IMR-90 (cell line): ENCODE results near the gene TPP1. TPM values are rescaled to one million over a fixed set of nuclear protein-coding genes. Genes with fewer than 3 reads are reported as not detected.

Experiments used
- ATAC-seq: fragments of 200-7000 bp; cut with Tn5 transposase; 2 replicates; pipeline ENCODE4 v1.9.1; 2020; ENCODE audit warnings: low read depth, mild to moderate bottlenecking, moderate library complexity
- BruUV-seq: library from RNA; stranded (reverse); fragments of 400-500 nt; replicated peaks from 2 replicates; lab custom pipeline; 2021; lab: Mats Ljungman, UMichigan
- CTCF ChIA-PET: fragments of 300-600 bp; formaldehyde crosslinking; extraction: SDS; loops from one replicate; lab custom pipeline; 2021; ENCODE audit warnings: antibody characterized with exemption; lab: Yijun Ruan, JAX
- POLR2A ChIA-PET: fragments of 300-600 bp; sonication (Branson Sonifier 250); formaldehyde crosslinking; loops from one replicate; lab custom pipeline; 2022; ENCODE audit warnings: antibody characterized with exemption; ENCODE audit not compliant: unreplicated experiment; lab: Charles Lee
- DNase-seq: peaks from one replicate; pipeline ENCODE4 v3.0.0; 2013
- H2AFZ ChIP-seq: replicated peaks from 2 replicates; pipeline ENCODE3; 2013; ENCODE audit warnings: low read length, mild to moderate bottlenecking; ENCODE audit not compliant: poor library complexity
- H2AK5ac ChIP-seq: 2 replicates; pipeline ENCODE4 v1.6.1; 2013; ENCODE audit warnings: low read depth, low read length, inconsistent platforms
- H2AK9ac ChIP-seq: replicated peaks from 2 replicates; pipeline ENCODE3; 2013; ENCODE audit warnings: mild to moderate bottlenecking, low read depth, low read length, moderate library complexity; ENCODE audit not compliant: poor library complexity
- H2BK120ac ChIP-seq: 2 replicates; pipeline ENCODE4 v1.6.1; 2013; ENCODE audit warnings: low read depth, low read length, inconsistent platforms
- H2BK15ac ChIP-seq: 3 replicates; pipeline ENCODE4 v1.6.1; 2013; ENCODE audit warnings: low read depth, low read length, inconsistent platforms
- H2BK20ac ChIP-seq: 2 replicates; pipeline ENCODE4 v1.6.1; 2013; ENCODE audit warnings: low read depth, mild to moderate bottlenecking, inconsistent platforms, low read length, moderate library complexity
- H2BK5ac ChIP-seq: 2 replicates; pipeline ENCODE4 v1.6.1; 2013; ENCODE audit warnings: mild to moderate bottlenecking, low read depth, low read length, inconsistent platforms; ENCODE audit not compliant: poor library complexity, severe bottlenecking
- H3K14ac ChIP-seq: replicated peaks from 2 replicates; pipeline ENCODE4 v1.6.1; 2013; ENCODE audit warnings: low read depth, low read length, inconsistent platforms
- H3K18ac ChIP-seq: 2 replicates; pipeline ENCODE4 v1.6.1; 2013; ENCODE audit warnings: low read depth, low read length, control low read depth
- H3K23ac ChIP-seq: 2 replicates; pipeline ENCODE4 v1.6.1; 2013; ENCODE audit warnings: low read depth, low read length, inconsistent platforms
- H3K27ac ChIP-seq: 2 replicates; pipeline ENCODE4 v1.5.1; 2013; ENCODE audit warnings: mild to moderate bottlenecking, control low read depth, low read length; ENCODE audit not compliant: insufficient read depth
- H3K27me3 ChIP-seq: 2 replicates; pipeline ENCODE4 v1.6.1; 2013; ENCODE audit warnings: low read length; ENCODE audit not compliant: control insufficient read depth, insufficient read depth
- H3K36me3 ChIP-seq: 2 replicates; pipeline ENCODE4 v1.6.1; 2013; ENCODE audit warnings: low read length, mixed read lengths; ENCODE audit not compliant: control insufficient read depth, insufficient read depth
- H3K4ac ChIP-seq: 2 replicates; pipeline ENCODE4 v1.6.1; 2013; ENCODE audit warnings: low read depth, low read length, inconsistent platforms
- H3K4me1 ChIP-seq: 2 replicates; pipeline ENCODE4 v1.6.1; 2013; ENCODE audit warnings: low read length, mixed read lengths; ENCODE audit not compliant: control insufficient read depth, insufficient read depth
- H3K4me2 ChIP-seq: 2 replicates; pipeline ENCODE4 v1.6.1; 2013; ENCODE audit warnings: low read depth, mild to moderate bottlenecking, control low read depth, low read length, moderate library complexity
- H3K4me3 ChIP-seq: 2 replicates; pipeline ENCODE4 v1.5.1; 2013; ENCODE audit warnings: low read depth, mild to moderate bottlenecking, control low read depth, low read length, moderate library complexity; ENCODE audit not compliant: insufficient read depth
- H3K56ac ChIP-seq: 2 replicates; pipeline ENCODE4 v1.6.1; 2013; ENCODE audit warnings: low read length, inconsistent platforms; ENCODE audit not compliant: insufficient read depth; ENCODE audit errors: extremely low read depth
- H3K79me1 ChIP-seq, 2 experiments: 2 replicates each; pipeline ENCODE4 v1.6.1; 2013; ENCODE audit warnings: low read length in 2 of 2, inconsistent platforms in 1 of 2, low read depth in 1 of 2
- H3K9ac ChIP-seq: 2 replicates; pipeline ENCODE4 v1.6.1; 2013; ENCODE audit warnings: low read depth, low read length, control low read depth
- H3K9me1 ChIP-seq: 2 replicates; pipeline ENCODE4 v1.6.1; 2013; ENCODE audit warnings: low read length, inconsistent platforms; ENCODE audit not compliant: insufficient read depth
- H3K9me3 ChIP-seq: 2 replicates; pipeline ENCODE4 v1.6.1; 2013; ENCODE audit warnings: low read length; ENCODE audit not compliant: control insufficient read depth, insufficient read depth
- H4K20me1 ChIP-seq: 2 replicates; pipeline ENCODE4 v1.6.1; 2013; ENCODE audit warnings: low read length, inconsistent platforms; ENCODE audit not compliant: insufficient read depth
- H4K5ac ChIP-seq: 2 replicates; pipeline ENCODE4 v1.6.1; 2013; ENCODE audit warnings: mild to moderate bottlenecking, low read depth, low read length, control low read depth
- H4K8ac ChIP-seq, 2 experiments: 2 replicates each; pipeline ENCODE4 v1.6.1; 2013; ENCODE audit warnings: low read depth in 2 of 2, low read length in 2 of 2, control low read depth in 1 of 2, inconsistent platforms in 1 of 2
- H4K91ac ChIP-seq: 2 replicates; pipeline ENCODE4 v1.6.1; 2013; ENCODE audit warnings: low read depth, low read length, inconsistent platforms; ENCODE audit not compliant: insufficient read depth
- BHLHE40 ChIP-seq: fragments of 150-350 bp; IDR thresholded peaks from 2 replicates; pipeline ENCODE4 v1.6.1; 2016; ENCODE audit warnings: mild to moderate bottlenecking, low read depth, low read length
- CEBPB ChIP-seq: IDR thresholded peaks from 2 replicates; pipeline ENCODE4 v1.6.1; 2012; ENCODE audit warnings: low read depth, low read length, improper control_type of control experiment
- CHD1 ChIP-seq: IDR thresholded peaks from 2 replicates; pipeline ENCODE4 v1.6.1; 2012; ENCODE audit warnings: low read depth, low read length, improper control_type of control experiment
- CTCF ChIP-seq: conservative IDR thresholded peaks from 2 replicates; pipeline ENCODE4 v1.5.1; 2012; ENCODE audit warnings: mild to moderate bottlenecking, low read depth, low read length, improper control_type of control experiment
- ELK1 ChIP-seq: fragments of 150-350 bp; IDR thresholded peaks from 2 replicates; pipeline ENCODE4 v1.6.1; 2016; ENCODE audit warnings: low read depth, mild to moderate bottlenecking, low read length, moderate library complexity, borderline replicate concordance
- MAFK ChIP-seq: IDR thresholded peaks from 2 replicates; pipeline ENCODE4 v1.6.1; 2012; ENCODE audit warnings: low read depth, low read length, improper control_type of control experiment
- MXI1 ChIP-seq: IDR thresholded peaks from 2 replicates; pipeline ENCODE4 v1.6.1; 2012; ENCODE audit warnings: low read depth, mild to moderate bottlenecking, low read length, moderate library complexity, borderline replicate concordance
- NFE2L2 ChIP-seq: fragments of 150-350 bp; IDR thresholded peaks from 2 replicates; pipeline ENCODE4 v1.6.1; 2016; ENCODE audit warnings: low read depth, mild to moderate bottlenecking, low read length
- POLR2A ChIP-seq: IDR thresholded peaks from 2 replicates; pipeline ENCODE4 v1.6.1; 2012; ENCODE audit warnings: mild to moderate bottlenecking, low read depth, low read length
- RAD21 ChIP-seq: IDR thresholded peaks from 2 replicates; pipeline ENCODE4 v1.6.1; 2012; ENCODE audit warnings: low read length, improper control_type of control experiment
- RCOR1 ChIP-seq: IDR thresholded peaks from 2 replicates; pipeline ENCODE4 v1.6.1; 2012; ENCODE audit warnings: mild to moderate bottlenecking, low read length, improper control_type of control experiment; ENCODE audit not compliant: insufficient replicate concordance
- RFX5 ChIP-seq: IDR thresholded peaks from 2 replicates; pipeline ENCODE4 v1.8.0; 2012; ENCODE audit warnings: low read depth, mild to moderate bottlenecking, low read length, moderate library complexity
- SMC3 ChIP-seq: fragments of 150-350 bp; IDR thresholded peaks from 2 replicates; pipeline ENCODE4 v1.6.1; 2016; ENCODE audit warnings: low read depth, mild to moderate bottlenecking, antibody characterized with exemption, low read length, moderate library complexity
- USF2 ChIP-seq: fragments of 150-350 bp; IDR thresholded peaks from 2 replicates; pipeline ENCODE4 v1.6.1; 2017; ENCODE audit warnings: mild to moderate bottlenecking, antibody characterized with exemption, low read length, low read depth
- WGBS, 2 experiments: methylation state at CpG; one replicate each; pipeline versions ENCODE4 v1.1.5 to v1.1.7; 2013; ENCODE audit warnings: missing lambda C conversion rate in 2 of 2; ENCODE audit not compliant: insufficient read length in 1 of 2; ENCODE audit errors: extremely low coverage in 2 of 2; 5-methylcytosine and 5-hydroxymethylcytosine counted together
- dilution Hi-C: fragments of 300-500 bp; cut with HindIII; formaldehyde crosslinking; loops from one replicate; pipeline ENCODE4 v1.14.3; 2018; ENCODE audit warnings: low sequenced_read_pairs; ENCODE audit not compliant: unreplicated experiment
- in situ Hi-C: fragments of 300-500 bp; cut with MboI; formaldehyde crosslinking; loops from 3 replicates; pipeline ENCODE4 v1.14.3; 2019; ENCODE audit warnings: low sequenced_read_pairs, inconsistent platforms, mixed read lengths
- intact Hi-C: fragments of 100-400 bp; cut with micrococcal nuclease; formaldehyde crosslinking; loops from 2 replicates; pipeline ENCODE4 v1.10.0; 2022
- polyA plus RNA-seq, 3 experiments: library from polyadenylated mRNA; depleted of rRNA; stranded (reverse); fragments of >200 nt; gene quantifications; 2 replicates each; pipeline ENCODE4 v1.2.3, GENCODE V29; 2012; ENCODE audit warnings: low replicate concordance in 1 of 3
- total RNA-seq: library from RNA; depleted of rRNA; stranded (reverse); fragments of >200 nt; gene quantifications from 2 replicates; pipeline ENCODE4 v1.2.3, GENCODE V29; 2012

The TPP1 gene
- total and polyA plus RNA-seq, 2 of the 4 experiments (the other 2 are of a cell fraction), result 33.5 to 108 TPM

- H4K8ac ChIP-seq, result peak overlapping the region; percentile 64 to 82
- ATAC-seq (peak; percentile 27), DNase-seq (peak; percentile 70)
- intact Hi-C loops, result loop anchor here (1.0 to 5.0 kb wide), 3 partner anchors 122 to 225 kb away; partner anchors contain the start of genes ARFIP2 and TIMM10B
- peak overlapping the region; percentile 75 for H3K18ac ChIP-seq
- H3K4me2 ChIP-seq, result peak overlapping the region; percentile 92
- in situ Hi-C loops, result no loop called here
- H2AFZ ChIP-seq, result peak overlapping the region; percentile 95
- peak overlapping the region; percentile 86 for H2BK5ac ChIP-seq
- peaks cover 24 to 74% of the 10 kb centered on the region in 2 experiments for H3K79me1 ChIP-seq
- H3K9me3 ChIP-seq, result no peaks in the 10 kb centered on the region
- peak overlapping the region; percentile 95 for H3K14ac ChIP-seq
- H3K23ac ChIP-seq, result peak overlapping the region; percentile 85
- H3K56ac ChIP-seq, result peak overlapping the region; percentile 95
- TSS peak; percentile 37 for BruUV-seq
- dilution Hi-C loops, result no loop called here
- peaks cover 39% of the 10 kb centered on the region for H3K36me3 ChIP-seq
- H3K4ac ChIP-seq, result peak overlapping the region; percentile 98
- H2BK120ac ChIP-seq, result peak overlapping the region; percentile 66
- peak overlapping the region; percentile 92 for H4K91ac ChIP-seq
- peak overlapping the region; percentile 98 for H2AK5ac ChIP-seq
- H2AK9ac ChIP-seq, result peak overlapping the region; percentile 99
- H3K4me1 ChIP-seq, result peaks cover 22% of the 10 kb centered on the region
- H3K9ac ChIP-seq, result peak overlapping the region; percentile 97
- no peaks in the 10 kb centered on the region for H3K27me3 ChIP-seq
- POLR2A ChIA-PET, result interaction anchor here (0.6 to 1.4 kb wide), 3 partner anchors 10 to 79 kb away, joined by 3 to 4 read pairs (median 4); partner anchors contain the start of gene MRPL17
- CTCF ChIA-PET, result interaction anchor here (0.9 to 1.2 kb wide), 4 partner anchors 9 to 79 kb away, joined by 3 to 4 read pairs (median 3); partner anchors contain the start of gene MRPL17
- peaks cover 29% of the 10 kb centered on the region for H3K9me1 ChIP-seq
- H4K5ac ChIP-seq, result peak overlapping the region; percentile 74
- H4K20me1 ChIP-seq, result peaks cover 8% of the 10 kb centered on the region; the same call in 1 of the 2 replicates
- H2BK15ac ChIP-seq, result peak overlapping the region; percentile 76; the same call in 2 of the 3 replicates
- 0 out of 2 replicates have a peak overlapping the region, but pooled peaks have one; percentile 2 for H2BK20ac ChIP-seq
- peak overlapping the region; percentile 90 for H3K4me3 ChIP-seq
- H3K27ac ChIP-seq, result peak overlapping the region; percentile 95
- 0% methylated on average over 12 of the region's 20 CpGs; no CpG with 5 or more reads in 1 of the 2 experiments for WGBS, 2 experiments
- TF ChIP-seq SMC3 (no peak), MXI1 (peak; percentile 55; the same call in 1 of the 2 replicates), ELK1 (no peak), CTCF (peak; percentile 29), BHLHE40 (no peak), RFX5 (no peak), USF2 (no peak), RAD21 (peak; percentile 47), CEBPB (no peak), NFE2L2 (no peak), MAFK (no peak), RCOR1 (no peak), CHD1 (no peak), POLR2A (no peak)
Observed at GRCh38 chr11:6604081-6604626, 15.1 kb downstream of the TPP1 start.
